Measurements from ENCODE around the gene PDE4C. TPM values are rescaled to one million over a fixed set of nuclear protein-coding genes. Genes with fewer than 3 reads are reported as not detected.

Gene PDE4C
- total and polyA plus RNA-seq, 9 of the 15 experiments (the other 6 are each of a cell fraction or from before 2014, with no cell fraction given), result 0.04 to 0.91 (median 0.20) TPM; not detected in 1

GRCh38 chr19:18264137-18264854, 38.1 kb upstream of the PDE4C start (continued):
- peak; percentile 28; the same call in 1 of the 2 replicates for TF ChIP-seq EGR1 (conservative IDR thresholded peaks at IDR 0.05)
- no peak for TF ChIP-seq ZBTB7A (IDR thresholded peaks at IDR 0.05; ENCODE audit: borderline replicate concordance, control insufficient read depth, low read depth, low read length)
- TF ChIP-seq ZNF41 (CRISPR knock-in tag; conservative IDR thresholded peaks at IDR 0.05), result no peak
- no peak for TF ChIP-seq ZMIZ1 (IDR thresholded peaks at IDR 0.05; ENCODE audit: low read depth in 2 of 2, low read length in 2 of 2)
- TF ChIP-seq MTA3 (IDR thresholded peaks at IDR 0.05; ENCODE audit: borderline replicate concordance), result no peak
- TF ChIP-seq ZBTB1 (CRISPR knock-in tag; IDR thresholded peaks at IDR 0.05; ENCODE audit: borderline replicate concordance, low read depth), result no peak
